Embryonic facial prominence (tissue), 1 donor: Measurements from ENCODE around the gene ACOT8.
"Not testable (repeated sequence)": the region's sequence is repeated elsewhere in the genome, so short reads cannot be mapped to it uniquely, and the experiment has no call there.

Experiments used
- DNase-seq: peaks from one replicate; pipeline ENCODE4 v3.0.0-alpha.2; 2016; ENCODE audit errors: extremely low spot score

Gene ACOT8

DNA sequence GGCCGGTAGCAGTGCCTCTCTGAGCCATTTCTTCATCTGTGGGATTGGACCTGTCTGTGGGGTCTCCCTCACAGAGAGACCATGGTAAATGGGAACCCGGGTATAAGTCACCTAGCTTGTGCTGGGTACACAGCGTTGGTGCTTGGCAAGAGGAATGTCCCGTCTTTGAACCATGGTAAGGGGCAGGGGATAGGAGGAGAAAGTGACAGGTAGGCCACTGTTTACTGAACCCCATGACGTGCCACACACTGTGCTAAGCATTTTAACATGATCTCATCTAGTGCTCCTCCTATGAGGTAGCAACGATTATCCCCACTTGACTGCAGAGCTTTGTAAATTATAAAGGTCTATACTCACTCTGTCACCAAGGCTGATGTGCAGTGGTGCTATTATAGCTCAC, 29.5 kb downstream of the ACOT8 start:
- no peak for DNase-seq

DNA sequence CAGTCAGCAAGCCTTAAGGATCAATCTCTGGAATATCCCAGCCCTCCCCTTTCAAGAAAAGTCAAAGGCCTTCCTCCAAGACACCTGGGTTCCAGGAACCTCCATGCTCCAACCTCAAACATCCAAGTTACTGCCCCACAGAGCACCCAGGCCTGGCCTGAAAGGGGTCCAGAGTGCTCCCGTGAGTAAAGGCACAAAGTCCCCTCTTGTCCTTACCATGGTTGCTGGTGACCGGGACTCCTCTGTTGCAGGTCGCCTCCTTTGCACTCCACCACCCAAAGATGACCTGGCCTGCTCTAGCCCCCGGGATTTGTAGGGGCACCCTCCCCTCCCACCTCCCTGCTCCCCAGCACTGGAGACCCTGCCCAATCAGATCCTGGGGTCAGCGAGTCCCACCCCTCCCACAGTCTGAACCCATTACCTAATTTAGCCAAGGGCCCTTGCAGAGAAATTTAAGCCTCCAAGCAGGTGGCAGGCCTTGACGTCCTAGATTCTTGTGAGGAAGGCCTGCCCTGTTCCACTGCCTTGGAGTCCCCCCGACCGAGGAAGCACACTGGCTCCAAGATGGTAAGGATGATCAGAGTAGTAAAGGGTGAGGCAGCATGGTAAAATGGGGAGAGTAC, 30.1 kb downstream of the ACOT8 start, which contains the start of gene TNNC2:
Gene TNNC2, minus strand, starts transcription at position 283 of the 623 bp plus-strand sequence. Its CDS starts 64 bp downstream, at position 219.
- no peak for DNase-seq

DNA sequence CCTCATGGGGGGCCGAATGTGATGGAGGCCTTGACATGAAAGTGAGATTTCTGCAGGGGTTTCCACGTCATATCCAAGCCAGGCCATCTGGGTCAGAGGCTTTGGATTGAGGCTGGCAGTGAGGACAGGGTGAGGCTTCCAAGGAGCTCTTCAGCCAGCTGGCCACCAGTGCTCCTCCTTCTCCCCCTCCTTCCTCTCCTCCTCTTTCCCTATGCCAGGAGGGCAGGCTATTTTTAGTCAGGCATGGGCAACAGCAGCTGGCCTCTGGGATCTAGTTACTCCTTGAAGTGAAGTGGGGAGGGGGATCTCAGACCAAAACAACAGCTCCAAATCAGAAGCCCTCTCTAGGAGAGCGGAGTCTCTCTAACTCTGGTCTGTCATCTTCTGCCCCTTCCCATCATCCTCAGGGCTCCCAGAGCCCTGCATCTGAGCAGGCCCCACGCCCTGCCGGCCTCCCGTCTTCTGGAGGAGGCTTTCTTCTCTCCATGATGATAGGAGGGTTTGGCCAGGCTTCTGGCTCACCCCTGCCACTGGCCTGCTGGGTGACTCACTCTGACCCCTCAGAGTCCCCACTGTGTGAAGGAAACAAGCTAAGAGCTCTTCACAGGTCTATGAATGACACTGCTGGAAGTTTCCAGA, 30.7 kb downstream of the ACOT8 start:
- DNase-seq = no peak

DNA sequence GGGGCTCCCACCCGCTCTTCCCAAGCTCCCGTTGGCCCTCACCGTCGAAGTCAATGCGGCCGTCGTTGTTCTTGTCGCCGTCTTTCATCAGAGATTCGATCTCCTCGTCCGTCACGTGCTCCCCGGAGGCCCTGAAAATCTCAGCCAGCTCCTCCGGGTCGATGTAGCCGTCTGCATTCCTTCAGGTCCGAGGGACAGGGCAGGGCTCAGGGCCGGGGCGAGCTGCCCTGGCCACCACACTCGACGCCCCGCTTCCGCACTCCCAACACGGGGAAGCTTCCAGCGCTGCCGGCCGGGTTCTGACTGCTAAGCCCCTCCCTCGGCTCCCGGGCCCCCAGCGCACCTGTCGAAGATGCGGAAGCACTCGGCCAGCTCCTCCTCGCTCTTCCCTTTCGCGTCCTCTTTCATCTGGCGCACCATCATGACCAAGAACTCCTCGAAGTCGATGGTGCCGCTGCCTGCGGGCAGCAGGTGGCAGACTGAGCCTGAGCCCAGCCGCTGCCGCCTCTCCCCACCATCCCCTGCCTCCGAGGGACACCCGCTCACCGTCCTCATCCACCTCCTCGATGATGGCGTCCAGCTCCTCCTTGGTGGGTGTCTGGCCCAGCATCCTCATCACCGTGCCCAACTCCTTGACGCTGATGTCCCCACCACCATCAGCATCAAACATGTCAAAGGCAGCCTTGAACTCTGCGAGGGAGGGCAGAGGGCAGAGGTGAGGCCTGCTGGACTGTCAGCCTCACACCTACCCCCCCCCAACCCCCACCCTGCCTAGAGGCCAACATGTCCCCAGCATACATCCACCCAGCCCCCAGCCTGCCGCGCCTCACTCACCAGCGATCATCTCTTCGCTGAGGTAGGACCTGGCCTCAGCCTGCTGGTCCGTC, 33.0 kb downstream of the ACOT8 start:
- no peak for DNase-seq

DNA sequence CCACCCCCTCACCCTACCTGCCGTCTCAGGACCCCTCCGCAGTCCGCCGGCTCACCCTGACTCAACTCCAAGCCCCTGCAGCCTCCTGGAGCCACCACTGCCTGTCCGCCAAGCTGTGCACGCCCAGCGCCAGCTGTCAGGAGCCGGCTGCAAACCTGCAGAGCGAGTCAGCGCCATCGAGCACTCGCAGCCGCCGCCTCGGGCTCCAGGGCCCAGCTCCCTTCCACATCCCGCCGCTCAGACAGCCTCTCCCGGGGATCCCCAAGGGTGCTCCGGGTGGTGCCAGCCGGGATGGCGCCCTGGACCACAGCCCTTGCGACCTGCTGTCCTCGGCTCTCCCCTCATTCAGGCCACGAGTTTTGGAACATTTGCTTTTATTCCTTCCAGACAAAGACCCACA, 34.3 kb downstream of the ACOT8 start:
- DNase-seq = no peak

DNA sequence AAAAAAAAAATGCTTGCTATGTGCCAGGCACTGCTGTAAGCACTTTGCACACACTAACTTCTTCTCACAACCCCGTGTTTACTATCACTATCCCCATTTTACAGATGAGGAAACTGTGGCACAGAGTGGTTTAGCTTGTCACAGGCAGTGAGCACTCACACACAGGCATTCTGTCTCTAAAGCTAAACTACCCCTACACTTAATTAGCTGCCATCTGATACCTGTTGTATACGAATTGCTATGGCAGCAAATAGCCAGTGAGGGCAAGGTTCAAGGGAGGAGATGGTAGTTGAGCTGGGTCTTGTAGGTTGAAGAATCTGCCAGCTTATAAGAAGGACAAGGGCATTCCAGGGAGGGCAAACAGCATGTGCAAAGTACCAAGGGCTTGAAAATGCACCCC, 35.2 kb downstream of the ACOT8 start:
- DNase-seq = no peak

DNA sequence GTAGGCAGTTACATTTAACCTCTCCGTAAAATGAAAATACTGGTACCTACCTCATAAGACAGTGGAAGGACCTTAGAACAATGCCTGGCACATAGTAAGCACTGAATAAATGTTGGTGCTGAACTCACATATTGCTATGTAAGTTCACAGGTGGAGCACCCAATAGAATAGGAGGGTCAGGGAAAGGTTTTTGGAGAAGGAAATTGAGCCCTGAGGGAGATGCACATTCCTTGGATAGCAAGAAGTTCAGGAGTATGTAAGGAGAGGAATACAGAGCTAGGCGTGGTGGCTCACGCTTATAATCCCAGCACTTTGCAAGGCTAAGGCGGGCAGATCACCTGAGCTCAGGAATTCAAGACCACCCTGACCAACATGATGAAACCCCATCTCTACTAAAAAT, 37.7 kb downstream of the ACOT8 start:
- DNase-seq = no peak

DNA sequence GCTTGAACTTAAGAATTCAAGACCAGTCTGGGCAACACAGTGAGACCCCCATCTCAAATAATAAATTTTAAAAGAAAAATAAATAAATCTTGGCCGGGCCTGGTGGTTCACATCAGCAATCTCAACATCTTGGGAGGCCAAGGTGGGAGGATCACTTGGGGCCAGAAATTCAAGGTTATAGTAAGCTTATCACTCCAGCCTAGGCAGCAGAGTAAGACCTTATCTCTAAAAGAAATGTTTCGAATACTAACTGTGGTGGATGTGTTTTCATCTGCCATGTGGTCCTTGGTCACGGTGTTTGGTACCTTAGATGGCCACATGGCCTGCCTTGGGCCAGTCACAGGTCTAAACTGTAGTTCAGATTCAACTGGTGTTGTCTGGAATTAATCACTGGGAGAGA, 39.0 kb downstream of the ACOT8 start:
- DNase-seq = no peak

DNA sequence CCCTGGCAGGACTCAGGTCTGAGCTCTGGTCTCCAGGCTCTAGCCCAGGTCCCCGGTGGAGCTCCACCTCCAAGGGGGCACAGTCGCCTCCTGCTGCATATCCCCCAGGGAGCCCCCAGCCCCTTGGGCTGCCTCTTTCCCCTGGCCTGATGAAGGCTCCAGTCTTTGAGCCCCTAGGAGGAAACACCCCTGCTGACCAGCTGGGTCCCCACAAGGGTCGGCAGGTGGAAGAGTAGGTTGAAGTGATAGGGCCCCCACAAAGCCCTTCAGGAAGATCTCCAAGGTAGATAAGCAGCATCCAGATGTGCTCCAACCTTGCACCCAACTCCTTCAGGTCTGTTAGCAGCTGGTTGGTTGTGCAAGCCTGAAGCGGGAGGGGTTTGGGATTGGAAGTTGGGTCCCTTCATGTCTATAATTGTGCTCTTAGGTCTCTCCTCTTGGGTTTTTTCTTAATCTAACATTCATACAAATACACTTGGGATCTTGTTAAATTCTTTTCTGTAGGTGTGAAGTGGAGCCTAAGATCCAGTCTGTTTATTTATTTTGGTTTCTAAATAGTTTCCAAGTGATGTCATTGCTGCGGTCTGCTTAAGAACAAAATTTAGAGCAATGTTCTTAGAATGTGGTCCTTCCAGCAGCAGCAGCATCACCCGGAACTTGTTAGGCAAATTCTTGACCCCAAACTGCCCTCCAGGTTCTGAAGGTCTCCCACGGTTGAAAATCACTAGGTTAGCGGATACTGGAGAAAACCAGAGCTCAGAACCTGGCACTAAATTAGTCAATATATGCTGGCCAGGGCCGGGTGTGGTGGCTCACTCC, 39.6 kb downstream of the ACOT8 start:
- no peak for DNase-seq

DNA sequence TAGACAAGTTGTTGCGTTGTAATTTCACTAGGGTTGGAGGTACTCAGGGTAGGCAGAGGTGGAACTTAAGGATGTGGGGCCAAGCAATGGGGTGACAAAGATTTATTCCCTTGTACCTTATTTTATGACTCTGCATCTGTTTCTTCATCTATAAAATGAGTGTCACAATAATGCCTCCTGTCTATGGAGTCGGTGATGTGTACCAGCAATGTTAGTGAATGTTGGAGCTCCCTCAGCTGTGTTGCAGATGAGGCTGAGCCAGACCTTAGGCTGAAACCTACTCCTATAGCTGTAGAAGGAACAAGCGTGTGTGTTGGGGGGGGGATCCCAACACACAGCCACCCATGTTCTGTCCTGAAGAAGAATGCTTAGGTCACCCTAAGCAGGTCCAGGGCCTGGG, 40.2 kb downstream of the ACOT8 start:
- DNase-seq = no peak

DNA sequence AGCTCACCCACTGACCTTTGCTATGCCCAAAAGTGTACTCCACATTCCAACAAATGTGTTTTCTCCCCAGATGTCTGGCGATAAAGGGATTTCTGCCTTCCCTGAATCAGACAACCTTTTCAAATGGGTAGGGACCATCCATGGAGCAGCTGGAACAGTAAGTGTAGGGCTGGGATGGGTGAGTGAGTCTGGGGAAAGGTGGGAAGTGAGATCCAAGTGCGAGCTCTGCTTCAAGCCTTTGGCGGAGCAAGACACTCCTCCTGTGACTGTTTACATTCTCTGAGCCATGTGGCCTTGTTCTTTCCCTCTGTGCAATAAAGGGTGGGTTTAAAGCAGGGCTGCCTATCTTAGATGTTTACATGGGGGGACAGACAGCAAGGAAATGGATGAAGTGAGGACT, 42.9 kb downstream of the ACOT8 start:
- DNase-seq = no peak

DNA sequence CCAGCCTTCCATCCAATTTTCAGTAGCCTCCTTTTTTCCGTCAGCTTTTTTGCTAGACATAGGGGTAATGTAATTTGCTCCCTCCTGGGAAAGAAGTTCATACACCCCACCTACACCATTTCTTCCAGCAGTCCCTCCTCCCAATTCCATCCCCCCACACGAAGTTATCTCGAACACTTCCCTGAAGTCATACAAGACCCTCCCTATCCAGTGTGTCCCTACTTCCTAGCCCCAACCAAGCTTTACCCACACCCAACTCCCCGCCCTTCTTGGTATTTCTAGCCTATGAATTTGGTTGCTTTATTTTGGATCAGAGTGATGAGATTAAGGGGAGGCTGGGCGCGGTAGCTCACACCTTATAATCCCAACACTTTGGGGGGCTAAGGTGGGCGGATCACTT, 43.7 kb downstream of the ACOT8 start:
- DNase-seq = no peak

DNA sequence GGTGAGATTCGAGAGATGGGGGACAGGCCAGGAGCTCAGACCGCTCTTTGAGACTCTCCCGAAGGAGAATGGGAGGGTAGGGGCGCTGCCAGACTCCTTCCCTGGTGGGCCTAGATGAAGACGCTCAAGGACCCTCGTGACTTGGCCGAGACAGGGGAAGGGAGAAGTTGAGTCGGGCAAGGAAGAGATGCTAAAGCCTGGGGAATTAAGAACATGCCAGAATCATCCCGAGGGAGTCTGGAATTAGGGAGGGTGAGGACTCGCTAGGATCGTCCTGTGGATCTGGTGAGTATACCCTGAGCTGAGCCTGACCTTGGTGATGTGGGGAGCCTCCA, 44.2 kb downstream of the ACOT8 start:
- DNase-seq = no peak

DNA sequence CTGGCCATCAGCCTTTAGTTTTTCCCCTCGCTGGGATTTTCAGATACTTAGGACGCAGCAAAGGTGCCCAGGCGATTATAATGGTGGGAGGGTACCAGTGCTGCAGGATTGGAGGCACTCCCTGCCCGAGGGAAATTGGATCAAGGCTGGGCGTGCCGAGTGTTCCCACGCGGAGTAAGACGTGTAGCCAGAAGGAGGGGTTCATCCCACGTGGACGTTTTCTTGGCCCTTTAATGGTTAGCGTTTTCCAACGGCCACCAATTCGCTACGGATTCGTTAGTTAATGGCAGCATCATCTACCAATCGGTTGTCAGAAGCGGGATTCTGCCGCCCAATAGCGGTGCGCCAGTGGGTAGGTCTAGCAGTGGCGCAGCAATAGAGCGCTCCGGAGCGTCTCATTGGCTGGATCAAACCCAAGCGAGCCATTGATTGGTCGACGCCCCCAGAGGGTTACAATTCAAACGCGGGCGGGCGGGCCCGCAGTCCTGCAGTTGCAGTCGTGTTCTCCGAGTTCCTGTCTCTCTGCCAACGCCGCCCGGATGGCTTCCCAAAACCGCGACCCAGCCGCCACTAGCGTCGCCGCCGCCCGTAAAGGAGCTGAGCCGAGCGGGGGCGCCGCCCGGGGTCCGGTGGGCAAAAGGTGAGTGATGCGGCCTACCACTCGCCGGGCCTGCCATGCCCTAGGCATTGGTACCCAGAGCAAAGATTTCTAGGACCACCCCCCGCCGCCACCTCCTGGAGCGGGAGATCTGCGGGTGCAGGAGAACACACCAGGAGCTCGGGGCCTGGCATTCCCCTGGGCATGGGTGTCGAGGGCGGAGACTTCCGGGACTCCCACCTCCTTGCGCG, 44.8 kb downstream of the ACOT8 start, which contains the start of gene UBE2C:
Gene UBE2C, plus strand, starts transcription at position 488 of the 849 bp plus-strand sequence. Its CDS starts 52 bp downstream, at position 540.
- DNase-seq = peak; percentile 96

DNA sequence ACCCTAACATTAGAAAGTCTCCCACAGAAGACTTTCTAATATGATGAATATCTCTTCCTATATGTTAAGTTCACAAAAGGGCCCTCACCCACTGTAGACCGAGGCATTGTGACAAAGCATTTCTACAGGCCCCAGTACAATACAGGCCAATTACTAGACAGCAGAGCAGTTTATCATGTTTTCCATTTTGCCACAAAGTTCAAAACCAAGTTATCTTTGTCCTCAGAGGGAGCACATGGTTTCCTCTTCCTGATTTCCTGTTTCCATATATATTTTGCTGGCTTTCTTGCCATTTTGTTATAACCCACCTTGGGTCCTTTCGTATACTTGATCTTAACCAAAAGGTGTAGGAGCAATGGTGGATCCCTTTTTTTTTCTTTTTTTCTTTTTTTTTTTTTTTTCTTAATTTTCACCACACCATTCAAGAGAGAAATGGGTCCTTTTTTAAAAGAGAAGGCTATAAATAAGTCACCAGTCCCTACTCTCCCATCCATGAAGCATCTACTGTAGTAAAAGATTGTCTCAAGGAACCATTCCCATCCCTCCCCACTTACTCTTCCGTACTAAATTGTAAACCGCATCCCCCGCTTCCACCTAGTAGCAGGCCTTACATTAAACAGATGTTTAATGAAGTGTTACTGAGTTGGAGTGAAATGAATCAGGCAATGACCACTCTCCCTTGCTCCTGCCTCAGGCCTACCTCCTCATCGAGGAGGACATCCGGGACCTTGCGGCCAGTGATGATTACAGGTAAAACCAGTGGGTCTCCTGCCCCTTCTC, 46.8 kb downstream of the ACOT8 start:
- no peak for DNase-seq

DNA sequence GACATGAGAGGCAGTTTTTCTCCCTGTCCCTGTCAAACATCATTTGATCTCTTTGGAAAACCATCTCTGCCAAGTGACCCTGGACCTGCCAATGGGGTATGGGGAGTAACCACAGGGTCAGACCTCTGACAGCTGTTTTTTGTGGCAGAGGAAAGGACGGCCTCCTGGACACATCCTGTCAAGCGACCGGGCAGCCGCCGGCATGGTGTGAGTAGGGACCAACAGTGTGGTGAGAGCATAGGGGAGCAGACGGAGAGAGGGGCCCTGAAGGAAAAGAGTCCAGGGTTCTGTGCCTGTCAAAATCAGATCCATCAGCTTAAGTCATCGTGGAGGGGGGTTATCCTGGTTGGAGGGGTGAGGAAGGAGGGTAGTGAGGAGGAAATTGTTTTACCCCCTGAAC, 55.3 kb downstream of the ACOT8 start:
- no peak for DNase-seq

DNA sequence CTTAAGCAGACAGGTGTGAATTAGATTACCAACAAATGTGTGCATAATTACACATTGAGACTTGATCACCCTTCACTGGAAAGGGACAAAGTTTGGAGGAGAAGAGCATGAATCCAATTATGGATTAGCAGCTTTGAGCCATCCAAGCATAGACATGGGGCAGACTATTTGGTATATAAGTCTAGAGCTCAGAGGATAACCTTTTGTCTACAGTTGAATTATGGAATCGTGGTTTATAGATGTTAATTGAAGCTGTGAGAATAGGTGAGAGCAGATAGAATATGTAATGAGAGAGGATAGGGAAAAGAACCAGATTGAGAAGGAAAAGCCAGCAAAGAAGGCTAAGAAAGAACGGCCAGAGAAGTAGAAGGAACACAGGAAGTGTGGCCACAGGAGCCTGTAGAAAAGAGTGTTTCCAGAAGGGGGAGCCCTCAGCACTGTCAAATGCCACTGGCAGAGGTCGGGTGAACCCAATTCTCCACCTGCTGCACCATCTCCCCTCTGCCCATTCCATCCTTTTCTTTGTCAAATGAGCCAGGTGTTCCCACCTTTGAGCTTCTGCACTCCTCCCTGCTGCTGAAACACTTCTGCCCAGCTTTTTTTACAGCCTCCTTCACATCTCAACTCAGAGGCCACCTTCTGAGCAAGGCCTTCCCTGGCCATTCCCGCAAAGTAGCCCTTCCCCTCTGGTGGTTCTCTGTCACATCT, 58.1 kb downstream of the ACOT8 start:
- DNase-seq = no peak

DNA sequence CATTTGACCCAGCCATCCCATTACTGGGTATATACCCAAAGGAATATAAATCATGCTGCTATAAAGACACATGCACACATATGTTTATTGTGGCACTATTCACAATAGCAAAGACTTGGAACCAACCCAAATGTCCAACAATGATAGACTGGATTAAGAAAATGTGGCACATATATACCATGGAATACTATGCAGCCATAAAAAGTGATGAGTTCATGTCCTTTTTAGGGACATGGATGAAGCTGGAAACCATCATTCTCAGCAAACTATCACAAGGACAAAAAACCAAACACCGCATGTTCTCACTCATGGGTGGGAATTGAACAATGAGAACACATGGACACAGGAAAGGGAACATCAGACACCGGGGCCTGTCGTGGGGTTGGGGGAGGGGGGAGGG, 59.2 kb downstream of the ACOT8 start:
- DNase-seq = not testable (repeated sequence)

DNA sequence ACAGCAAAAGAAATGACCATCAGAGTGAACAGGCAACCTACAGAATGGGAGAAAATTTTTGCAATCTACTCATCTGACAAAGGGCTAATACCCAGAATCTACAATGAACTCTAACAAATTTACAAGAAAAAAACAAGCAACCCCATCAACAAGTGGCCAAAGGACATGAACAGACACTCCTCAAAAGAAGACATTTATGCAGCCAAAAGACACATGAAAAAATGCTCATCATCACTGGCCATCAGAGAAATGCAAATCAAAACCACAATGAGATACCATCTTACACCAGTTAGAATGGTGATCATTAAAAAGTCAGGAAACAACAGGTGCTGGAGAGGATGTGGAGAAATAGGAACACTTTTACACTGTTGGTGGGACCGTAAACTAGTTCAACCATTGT, 59.7 kb downstream of the ACOT8 start:
- not testable (repeated sequence) for DNase-seq
